Spinal cord (tissue), 10 donors: Measurements from ENCODE around the gene UPF1. TPM values are rescaled to one million over a fixed set of nuclear protein-coding genes. Genes with fewer than 3 reads are reported as not detected.
A peak's percentile ranks its signal among the peaks of the same experiment; 100 is the strongest.

Source experiments
- DNase-seq, 6 donors: peaks; one replicate each; pipeline versions ENCODE4 v3.0.0 to v3.0.0-alpha.2; 2013 to 2015; ENCODE audit warnings: low spot score in 6 of 6, low read depth in 4 of 6
- H3K27ac ChIP-seq: one replicate; pipeline ENCODE4 v1.5.1; 2013; ENCODE audit warnings: low read depth, low read length, control low read depth
- H3K27me3 ChIP-seq: one replicate; pipeline ENCODE4 v1.6.1; 2013; ENCODE audit warnings: low read length; ENCODE audit not compliant: control insufficient read depth, insufficient read depth
- H3K36me3 ChIP-seq: one replicate; pipeline ENCODE4 v1.6.1; 2013; ENCODE audit warnings: low read length; ENCODE audit not compliant: control insufficient read depth, insufficient read depth
- H3K4me1 ChIP-seq: one replicate; pipeline ENCODE4 v1.6.1; 2013; ENCODE audit warnings: low read length; ENCODE audit not compliant: control insufficient read depth, insufficient read depth
- H3K4me3 ChIP-seq: one replicate; pipeline ENCODE4 v1.5.1; 2013; ENCODE audit warnings: low read depth, low read length, control low read depth
- H3K9me3 ChIP-seq: one replicate; pipeline ENCODE4 v1.6.1; 2013; ENCODE audit warnings: low read length; ENCODE audit not compliant: control insufficient read depth, insufficient read depth
- WGBS: methylation state at CpG from one replicate; pipeline ENCODE4 v1.1.5; 2013; ENCODE audit warnings: missing lambda C conversion rate; ENCODE audit not compliant: insufficient coverage; 5-methylcytosine and 5-hydroxymethylcytosine counted together
- long read RNA-seq, 4 donors: transcript quantifications; one replicate each; lab custom pipeline, GENCODE V29; 2026
- polyA plus RNA-seq, 2 donors: library from polyadenylated mRNA; unstranded; fragments of 120-200 nt; gene quantifications; one replicate each; pipeline ENCODE4 v1.2.1, GENCODE V29; 2013; ENCODE audit not compliant: insufficient read length in 2 of 2
- total RNA-seq, 2 donors: library from RNA; depleted of rRNA in 1 of 2; stranded (reverse); fragments of 120-200 nt in 1 of 2; fragments of >200 nt in 1 of 2; gene quantifications; one replicate each; pipeline versions ENCODE4 v1.2.3 to v1.2.4, GENCODE V29; 2013 to 2014
- donor health status: healthy.

The UPF1 gene
- total RNA-seq = 10 to 100 TPM; 45.2 to 49.7 TPM
- 10 to 100 TPM; 53.4 to 57.5 TPM for polyA plus RNA-seq
- long read RNA-seq, donor 1, full-length matches to known transcripts = 3 of 3 reads
- long read RNA-seq, donor 1, partial matches to known transcripts = 0 of 3 reads
- long read RNA-seq, donor 1, other reads (novel, unspliced or antisense) = 0 of 3 reads
- long read RNA-seq, donor 2, full-length matches to known transcripts = 1 of 1 reads
- long read RNA-seq, donor 2, partial matches to known transcripts = 0 of 1 reads
- long read RNA-seq, donor 2, other reads (novel, unspliced or antisense) = 0 of 1 reads
- long read RNA-seq, donor 3, full-length matches to known transcripts = 3 of 19 reads
- long read RNA-seq, donor 3, partial matches to known transcripts = 16 of 19 reads
- long read RNA-seq, donor 3, other reads (novel, unspliced or antisense) = 0 of 19 reads
- long read RNA-seq, donor 4, full-length matches to known transcripts = 2 of 334 reads
- long read RNA-seq, donor 4, partial matches to known transcripts = 332 of 334 reads
- long read RNA-seq, donor 4, other reads (novel, unspliced or antisense) = 0 of 334 reads

DNA sequence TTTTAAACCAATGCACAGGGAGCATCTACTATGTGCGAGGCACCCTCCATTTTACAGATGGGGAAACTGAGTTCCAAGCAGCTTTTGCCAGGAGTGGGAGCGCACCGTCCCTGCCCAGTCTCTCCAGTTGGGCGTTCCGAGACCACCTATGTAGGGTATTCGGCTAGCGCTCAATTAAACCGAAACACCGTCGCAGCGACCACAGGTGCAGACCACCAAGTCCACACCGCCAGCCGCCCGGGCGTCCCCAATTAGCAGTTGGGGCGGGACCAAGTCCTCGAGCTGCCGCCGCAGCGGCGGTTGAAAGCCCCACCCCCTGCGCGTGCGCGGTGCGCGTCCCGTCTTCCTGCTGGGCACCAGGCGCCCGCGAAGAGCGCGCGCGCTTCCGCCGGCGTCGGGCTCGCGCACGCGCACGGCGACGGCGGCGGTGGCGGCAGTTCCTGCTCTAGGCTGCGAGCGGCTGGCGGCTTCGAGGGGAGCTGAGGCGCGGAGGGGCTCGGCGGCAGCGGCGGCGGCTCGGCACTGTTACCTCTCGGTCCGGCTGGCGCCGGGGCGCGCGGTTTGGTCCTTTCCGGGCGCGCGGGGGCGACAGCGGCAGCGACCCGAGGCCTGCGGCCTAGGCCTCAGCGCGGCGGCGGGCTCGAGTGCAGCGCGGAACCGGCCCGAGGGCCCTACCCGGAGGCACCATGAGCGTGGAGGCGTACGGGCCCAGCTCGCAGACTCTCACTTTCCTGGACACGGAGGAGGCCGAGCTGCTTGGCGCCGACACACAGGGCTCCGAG, at the start of gene UPF1:
Gene UPF1 (plus strand): TSS at position 436 of the 782 bp plus-strand sequence. CDS start 251 bp downstream, at position 687.
- no peak within 1 kb of the TSS for H3K27ac ChIP-seq
- WGBS = under 1% methylated on average over 96 of the region's 96 CpGs
- peaks cover 6% of the 10 kb centered on the region for H3K36me3 ChIP-seq
- H3K4me1 ChIP-seq = peaks cover 19% of the 10 kb centered on the region
- H3K4me3 ChIP-seq = peak within 1 kb of the TSS; percentile 71
- DNase-seq = peak; percentile 76 to 98 (median 90)
- H3K27me3 ChIP-seq = no peaks in the 10 kb centered on the region
- H3K9me3 ChIP-seq = no peaks in the 10 kb centered on the region

- peaks cover 50% of the 10 kb centered on the region for H3K36me3 ChIP-seq
- 89% methylated on average over 21 of the region's 22 CpGs for WGBS
- no peak for DNase-seq
- H3K9me3 ChIP-seq = no peaks in the 10 kb centered on the region
- no peak overlapping the region for H3K27ac ChIP-seq
- no peak overlapping the region for H3K4me3 ChIP-seq
- peaks cover 39% of the 10 kb centered on the region for H3K4me1 ChIP-seq
- peaks cover 44% of the 10 kb centered on the region for H3K27me3 ChIP-seq
Observed at GRCh38 chr19:18782559-18783225, 49.1 kb upstream of the UPF1 start.

GRCh38 chr19:18783958-18784785, 47.6 kb upstream of the UPF1 start:
- peaks cover 50% of the 10 kb centered on the region for H3K27me3 ChIP-seq
- no peak overlapping the region for H3K4me3 ChIP-seq
- H3K36me3 ChIP-seq = peaks cover 38% of the 10 kb centered on the region
- H3K27ac ChIP-seq = no peak overlapping the region
- H3K9me3 ChIP-seq = no peaks in the 10 kb centered on the region
- WGBS = 82% methylated on average over 19 of the region's 19 CpGs
- H3K4me1 ChIP-seq = peaks cover 32% of the 10 kb centered on the region
- no peak for DNase-seq

- 79% methylated on average over 15 of the region's 16 CpGs for WGBS
- peaks cover 32% of the 10 kb centered on the region for H3K4me1 ChIP-seq
- H3K27ac ChIP-seq = no peak overlapping the region
- peaks cover 56% of the 10 kb centered on the region for H3K27me3 ChIP-seq
- no peak for DNase-seq
- peaks cover 35% of the 10 kb centered on the region for H3K36me3 ChIP-seq
- no peak overlapping the region for H3K4me3 ChIP-seq
- H3K9me3 ChIP-seq = no peaks in the 10 kb centered on the region
Observed at GRCh38 chr19:18784786-18785120, 47.0 kb upstream of the UPF1 start.

DNA sequence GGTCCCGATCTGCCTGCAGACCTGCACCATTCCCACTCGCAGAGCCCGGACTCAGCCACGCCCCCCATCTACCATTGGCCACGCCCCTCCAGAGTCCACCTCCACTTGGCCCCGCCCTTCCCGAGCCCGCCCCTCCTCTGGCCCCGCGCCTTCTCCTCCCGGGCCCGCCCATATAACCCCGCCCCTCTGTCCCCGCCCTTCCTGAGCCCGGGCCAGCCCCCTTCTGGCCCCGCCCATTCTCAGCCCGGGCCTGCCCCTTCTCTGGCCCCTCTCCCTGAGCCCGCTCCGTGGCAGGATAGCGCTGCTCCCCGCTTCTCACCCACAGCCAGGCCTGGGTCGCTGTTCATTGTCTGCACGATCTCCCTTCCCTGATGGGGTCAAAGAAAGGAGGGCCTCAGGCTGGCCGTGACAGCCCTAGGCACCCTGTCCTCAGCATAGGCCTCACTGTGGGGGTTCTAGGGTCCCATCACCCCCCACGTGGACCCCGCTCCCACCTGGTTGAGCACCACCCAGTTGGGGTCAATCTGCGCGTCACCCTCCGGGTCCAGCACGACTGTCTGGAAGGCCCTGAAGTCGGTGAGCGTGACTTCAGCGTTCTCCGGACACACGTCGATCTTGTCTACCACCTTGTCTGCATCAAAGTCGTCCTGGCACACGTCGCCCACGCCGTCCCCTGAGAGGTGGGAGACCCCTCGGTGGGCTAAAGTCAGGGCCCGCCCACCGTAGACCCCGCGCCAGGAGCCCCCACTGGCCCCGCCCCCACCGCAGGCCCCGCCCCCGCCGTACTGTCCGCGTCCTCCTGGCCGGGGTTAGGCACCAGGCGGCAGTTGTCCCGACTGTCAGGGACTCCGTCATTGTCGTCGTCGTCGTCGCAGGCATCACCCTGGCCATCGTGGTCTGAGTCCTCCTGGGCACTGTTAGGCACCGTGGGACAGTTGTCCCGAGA, 46.3 kb upstream of the UPF1 start:
- Histone ChIP-seq H3K27me3 (peaks cover 63% of the 10 kb centered on the region), H3K4me3 (no peak overlapping the region), H3K4me1 (peaks cover 37% of the 10 kb centered on the region), H3K36me3 (peaks cover 28% of the 10 kb centered on the region), H3K27ac (no peak overlapping the region), H3K9me3 (no peaks in the 10 kb centered on the region)
- 6% methylated on average over 62 of the region's 65 CpGs for WGBS
- peak in 2 of 6 donors; percentile 42 to 45 for DNase-seq

DNA sequence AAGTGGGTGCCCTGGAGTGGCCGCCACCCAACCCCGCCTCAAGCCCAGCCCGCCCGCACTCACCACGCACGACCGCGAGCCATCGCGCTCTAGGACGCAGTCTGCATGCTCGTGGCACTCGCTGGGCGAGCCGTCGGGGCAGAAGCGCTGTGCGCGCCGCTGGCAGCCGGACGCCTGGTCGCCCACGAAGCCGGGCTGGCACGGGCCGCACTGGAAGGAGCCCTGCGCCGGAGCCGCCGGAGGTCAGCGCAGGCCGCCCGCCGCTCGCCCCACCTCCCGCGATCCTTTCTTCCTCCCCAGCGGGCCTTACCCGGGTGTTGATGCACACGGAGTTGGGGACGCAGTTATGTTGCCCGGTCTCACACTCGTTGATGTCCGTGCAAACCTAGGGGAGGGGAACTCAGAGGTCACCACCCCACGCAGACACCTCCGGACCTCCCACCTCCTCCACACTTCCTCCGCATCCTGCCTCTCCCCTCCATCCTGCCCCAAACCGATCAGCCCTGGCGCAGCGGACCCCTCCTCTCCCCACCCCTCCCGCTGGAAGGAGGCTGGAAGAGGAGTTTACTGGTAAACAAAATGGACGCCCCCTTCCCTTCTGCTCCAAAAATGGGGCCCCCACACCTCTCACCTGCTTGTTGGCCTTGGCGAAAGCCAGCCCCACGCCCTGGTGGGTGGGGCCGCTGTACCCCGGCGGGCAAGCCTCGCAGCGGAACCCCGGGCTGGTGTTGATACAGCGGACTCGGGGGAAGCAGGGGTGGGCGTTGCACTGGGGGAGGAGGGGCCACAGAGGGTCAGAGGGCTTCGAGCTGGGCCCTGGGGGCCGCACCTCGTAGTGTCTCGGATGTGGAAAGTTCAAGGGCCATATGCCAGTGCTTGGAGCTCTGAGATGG, 43.0 kb upstream of the UPF1 start:
- Histone ChIP-seq H3K4me3 (no peak overlapping the region), H3K4me1 (peaks cover 43% of the 10 kb centered on the region), H3K27me3 (peaks cover 95% of the 10 kb centered on the region), H3K36me3 (no peaks in the 10 kb centered on the region), H3K9me3 (no peaks in the 10 kb centered on the region), H3K27ac (no peak overlapping the region)
- under 1% methylated on average over 60 of the region's 68 CpGs for WGBS
- DNase-seq = no peak

- Histone ChIP-seq H3K36me3 (no peaks in the 10 kb centered on the region), H3K4me1 (peaks cover 43% of the 10 kb centered on the region), H3K4me3 (no peak overlapping the region), H3K27ac (no peak overlapping the region), H3K27me3 (peaks cover 95% of the 10 kb centered on the region), H3K9me3 (no peaks in the 10 kb centered on the region)
- WGBS = under 1% methylated on average over 38 of the region's 38 CpGs
- DNase-seq = no peak
Observed at GRCh38 chr19:18789422-18789869, 42.3 kb upstream of the UPF1 start.
